PC-3 (cell line): ENCODE data around the gene GALNTL6. TPM values are rescaled to one million over a fixed set of nuclear protein-coding genes. Genes with fewer than 3 reads are reported as not detected.

Experiments used
- ATAC-seq: fragments of 200-7000 bp; cut with Tn5 transposase; 2 replicates; pipeline ENCODE4 v1.9.1; 2020; ENCODE audit warnings: mild to moderate bottlenecking, moderate library complexity
- BruUV-seq: library from RNA; stranded (reverse); fragments of 400-500 nt; replicated peaks from 2 replicates; lab custom pipeline; 2021; lab: Mats Ljungman, UMichigan
- CTCF ChIA-PET: fragments of 300-600 bp; sonication (Branson Sonifier 250); formaldehyde crosslinking; loops from one replicate; lab custom pipeline; 2022; ENCODE audit warnings: antibody characterized with exemption; lab: Charles Lee
- POLR2A ChIA-PET: fragments of 300-600 bp; sonication (Branson Sonifier 250); formaldehyde crosslinking; loops from one replicate; lab custom pipeline; 2022; ENCODE audit warnings: antibody characterized with exemption; ENCODE audit not compliant: unreplicated experiment; lab: Charles Lee
- DNase-seq: peaks from one replicate; pipeline ENCODE4 v3.0.0-alpha.2; 2015
- H2AFZ ChIP-seq: fragments of 300-600 bp; sonication (generic); 2 replicates; pipeline ENCODE4 v1.6.0; 2016; ENCODE audit warnings: antibody characterized with exemption, low read length
- H3F3A ChIP-seq: fragments of 300-600 bp; sonication (generic); one replicate; pipeline ENCODE4 v1.6.0; 2017; ENCODE audit warnings: antibody characterized with exemption, low read length, control low read depth, mild to moderate bottlenecking; ENCODE audit not compliant: unreplicated experiment
- H3K27ac ChIP-seq: fragments of 300-600 bp; sonication (generic); 2 replicates; pipeline ENCODE4 v1.5.1; 2016; ENCODE audit warnings: mild to moderate bottlenecking, low read length
- H3K27me3 ChIP-seq: fragments of 300-600 bp; sonication (generic); 2 replicates; pipeline ENCODE4 v1.6.1; 2016; ENCODE audit warnings: low read length, mixed read lengths
- H3K36me3 ChIP-seq: fragments of 300-600 bp; sonication (generic); 2 replicates; pipeline ENCODE4 v1.6.1; 2016; ENCODE audit warnings: low read depth, mixed run types, low read length, mixed read lengths
- H3K4me1 ChIP-seq: fragments of 300-600 bp; sonication (generic); 2 replicates; pipeline ENCODE4 v1.5.1; 2016; ENCODE audit warnings: low read length; ENCODE audit not compliant: insufficient read depth
- H3K4me2 ChIP-seq: fragments of 300-600 bp; sonication (generic); 2 replicates; pipeline ENCODE4 v1.6.0; 2016; ENCODE audit warnings: low read length
- H3K4me3 ChIP-seq: fragments of 300-600 bp; sonication (generic); 2 replicates; pipeline ENCODE4 v1.5.1; 2016; ENCODE audit warnings: mild to moderate bottlenecking, low read length, mixed read lengths
- H3K79me2 ChIP-seq: fragments of 300-600 bp; sonication (generic); 2 replicates; pipeline ENCODE4 v1.6.1; 2017; ENCODE audit warnings: low read length, mixed read lengths
- H3K9ac ChIP-seq: fragments of 300-600 bp; sonication (generic); 2 replicates; pipeline ENCODE4 v1.6.0; 2016; ENCODE audit warnings: mild to moderate bottlenecking, low read length
- H3K9me2 ChIP-seq: fragments of 300-600 bp; sonication (generic); replicated peaks from 2 replicates; pipeline ENCODE4 v1.6.1; 2016; ENCODE audit warnings: mixed run types, low read length, mixed read lengths
- H3K9me3 ChIP-seq: fragments of 300-600 bp; sonication (generic); 2 replicates; pipeline ENCODE4 v1.6.1; 2016; ENCODE audit warnings: low read length, mixed read lengths
- H4K20me1 ChIP-seq: fragments of 300-600 bp; sonication (generic); 2 replicates; pipeline ENCODE4 v1.6.1; 2016; ENCODE audit warnings: low read length, mixed read lengths
- CTCF ChIP-seq: fragments of 300-600 bp; sonication (generic); conservative IDR thresholded peaks from 2 replicates; pipeline ENCODE4 v1.5.1; 2017; ENCODE audit warnings: antibody characterized with exemption, low read depth, mild to moderate bottlenecking, low read length
- EZH2 ChIP-seq: fragments of 300-600 bp; sonication (generic); IDR thresholded peaks from one replicate; pipeline ENCODE4 v1.6.1; 2017; ENCODE audit warnings: antibody characterized with exemption, mild to moderate bottlenecking, low read length; ENCODE audit not compliant: unreplicated experiment
- EZH2phosphoT487 ChIP-seq: fragments of 300-600 bp; sonication (generic); IDR thresholded peaks from 2 replicates; pipeline ENCODE4 v1.6.1; 2018; ENCODE audit warnings: mild to moderate bottlenecking, antibody characterized with exemption, low read length, borderline replicate concordance
- intact Hi-C: fragments of 100-400 bp; cut with micrococcal nuclease; formaldehyde crosslinking; loops from 2 replicates; pipeline ENCODE4 v1.9.0; 2023
- total RNA-seq: library from RNA; depleted of rRNA; stranded (reverse); fragments of >200 nt; gene quantifications from 2 replicates; pipeline ENCODE4 v1.2.3, GENCODE V29; 2014

The GALNTL6 gene
- total RNA-seq, 1 experiment from 2014 or later: not detected

DNA sequence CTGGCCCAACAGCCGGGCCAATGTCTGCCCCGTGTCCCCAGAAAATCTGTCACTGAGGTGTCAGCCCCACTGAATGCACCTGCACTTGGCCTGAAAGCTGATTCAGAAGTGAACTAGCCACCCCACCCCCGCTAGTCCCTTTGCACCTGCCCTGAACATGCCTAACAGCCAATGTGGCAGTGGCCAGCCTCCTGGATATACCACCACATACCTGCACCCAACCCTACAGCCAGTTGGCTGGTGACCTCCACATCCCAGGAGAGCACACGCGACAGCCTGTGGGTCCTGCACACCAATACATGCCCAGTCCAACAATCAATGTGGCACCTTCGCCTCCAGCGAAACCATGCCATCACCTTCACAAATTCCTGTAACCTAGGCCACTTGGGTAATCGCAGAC is 116.7 kb downstream of the GALNTL6 start:
- ATAC-seq (no peak), DNase-seq (no peak)
- ChIA-PET POLR2A (no interaction called here), CTCF (no interaction called here)
- Histone ChIP-seq H3K9me2 (no peaks in the 10 kb centered on the region), H3K36me3 (no peaks in the 10 kb centered on the region), H3K9ac (no peak overlapping the region), H3K27me3 (no peaks in the 10 kb centered on the region), H4K20me1 (no peaks in the 10 kb centered on the region), H3K27ac (no peak overlapping the region), H2AFZ (no peak overlapping the region), H3K79me2 (no peaks in the 10 kb centered on the region), H3K4me1 (no peaks in the 10 kb centered on the region), H3K4me3 (no peak overlapping the region), H3F3A (no peaks in the 10 kb centered on the region), H3K4me2 (no peak overlapping the region), H3K9me3 (no peaks in the 10 kb centered on the region)
- TF ChIP-seq EZH2 (no peak), EZH2phosphoT487 (no peak), CTCF (no peak)
- BruUV-seq: no TSS peak
- intact Hi-C loops: no loop called here

- no peak for ATAC-seq
- CTCF ChIA-PET: no interaction called here
- no peak overlapping the region for H3K4me3 ChIP-seq
- H3K36me3 ChIP-seq: no peaks in the 10 kb centered on the region
- DNase-seq: no peak
- H3K79me2 ChIP-seq: no peaks in the 10 kb centered on the region
- no peak overlapping the region for H2AFZ ChIP-seq
- no peaks in the 10 kb centered on the region for H3F3A ChIP-seq
- H3K9me3 ChIP-seq: no peaks in the 10 kb centered on the region
- H3K9ac ChIP-seq: no peak overlapping the region
- H4K20me1 ChIP-seq: no peaks in the 10 kb centered on the region
- H3K4me2 ChIP-seq: no peak overlapping the region
- H3K9me2 ChIP-seq: no peaks in the 10 kb centered on the region
- POLR2A ChIA-PET: no interaction called here
- intact Hi-C loops: no loop called here
- no TSS peak for BruUV-seq
- no peaks in the 10 kb centered on the region for H3K4me1 ChIP-seq
- TF ChIP-seq EZH2phosphoT487 (no peak), CTCF (no peak), EZH2 (no peak)
- no peak overlapping the region for H3K27ac ChIP-seq
- H3K27me3 ChIP-seq: no peaks in the 10 kb centered on the region
Measured at GRCh38 chr4:171932238-171932637, 119.0 kb downstream of the GALNTL6 start.

DNA sequence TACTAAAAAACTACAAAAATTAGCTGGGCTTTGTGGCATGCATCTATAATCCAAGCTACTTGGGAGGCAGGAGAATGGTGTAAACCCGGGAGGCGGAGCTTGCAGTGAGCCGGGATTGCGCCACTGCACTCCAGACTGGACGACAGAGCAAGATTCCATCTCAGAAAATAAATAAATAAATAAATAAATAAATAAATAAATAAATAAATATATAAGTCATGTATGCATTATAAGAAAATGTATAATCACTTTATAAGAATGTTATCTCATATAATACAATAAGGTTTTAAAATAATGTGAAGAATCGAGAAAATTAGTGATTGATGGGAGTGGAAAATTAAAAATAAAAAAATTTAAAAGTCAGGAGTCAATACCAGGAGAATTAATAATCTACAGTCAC is 127.5 kb downstream of the GALNTL6 start:
- Histone ChIP-seq H3K9ac (no peak overlapping the region), H3K27ac (no peak overlapping the region), H3F3A (no peaks in the 10 kb centered on the region), H3K4me3 (no peak overlapping the region), H3K9me2 (no peaks in the 10 kb centered on the region), H3K9me3 (no peaks in the 10 kb centered on the region), H3K36me3 (no peaks in the 10 kb centered on the region), H3K4me2 (no peak overlapping the region), H4K20me1 (no peaks in the 10 kb centered on the region), H3K27me3 (no peaks in the 10 kb centered on the region), H2AFZ (no peak overlapping the region), H3K4me1 (no peaks in the 10 kb centered on the region), H3K79me2 (no peaks in the 10 kb centered on the region)
- DNase-seq: no peak
- CTCF ChIA-PET: no interaction called here
- BruUV-seq: no TSS peak
- POLR2A ChIA-PET: no interaction called here
- intact Hi-C loops: no loop called here
- TF ChIP-seq EZH2phosphoT487 (no peak), CTCF (no peak), EZH2 (no peak)
- ATAC-seq: no peak
